NCI-H510A (cell line): ENCODE measurements around the gene DSG1.
"Not testable (repeated sequence)": the region's sequence is repeated elsewhere in the genome, so short reads cannot be mapped to it uniquely, and the experiment has no call there.

Source experiments
- DNase-seq: peaks from one replicate; lab custom pipeline; 2025; lab: John Stamatoyannopoulos, UW

Gene DSG1

GRCh38 chr18:31343454-31343853 is 25.5 kb downstream of the DSG1 start:
- no peak for DNase-seq

DNA sequence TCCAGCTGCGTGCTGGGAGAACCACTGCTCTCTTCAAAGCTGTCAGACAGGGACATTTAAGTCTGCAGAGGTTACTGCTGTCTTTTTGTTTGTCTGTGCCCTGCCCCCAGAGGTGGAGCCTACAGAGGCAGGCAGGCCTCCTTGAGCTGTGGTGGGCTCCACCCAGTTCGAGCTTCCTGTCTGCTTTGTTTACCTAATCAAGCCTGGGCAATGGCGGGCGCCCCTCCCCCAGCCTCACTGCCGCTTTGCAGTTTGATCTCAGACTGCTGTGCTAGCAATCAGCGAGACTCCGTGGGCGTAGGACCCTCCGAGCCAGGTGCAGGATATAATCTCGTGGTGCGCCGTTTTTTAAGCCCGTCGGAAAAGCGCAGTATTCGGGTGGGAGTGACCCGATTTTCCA is 35.4 kb downstream of the DSG1 start:
- not testable (repeated sequence) for DNase-seq

GRCh38 chr18:31354990-31355389 is 37.0 kb downstream of the DSG1 start:
- DNase-seq = no peak

DNA sequence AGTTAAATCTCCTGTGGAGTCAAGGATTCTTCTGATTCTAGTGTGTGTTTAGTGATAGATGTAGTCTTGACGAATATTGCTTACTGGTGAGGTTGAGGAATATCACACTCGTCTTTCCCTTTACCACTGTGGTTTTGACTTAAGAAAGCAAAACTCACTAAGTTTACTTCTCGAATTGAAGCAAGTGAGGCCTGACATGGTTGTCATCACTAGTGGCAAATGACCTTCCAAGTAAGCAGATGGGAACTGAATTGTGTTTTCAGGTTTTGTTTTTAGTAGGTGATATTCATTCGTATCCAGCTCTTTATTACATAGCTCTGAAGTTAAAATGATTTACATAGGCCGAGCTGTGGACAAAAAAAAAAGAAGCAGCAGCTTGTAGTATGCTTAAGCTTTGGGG is 38.1 kb downstream of the DSG1 start:
- DNase-seq = no peak

DNA sequence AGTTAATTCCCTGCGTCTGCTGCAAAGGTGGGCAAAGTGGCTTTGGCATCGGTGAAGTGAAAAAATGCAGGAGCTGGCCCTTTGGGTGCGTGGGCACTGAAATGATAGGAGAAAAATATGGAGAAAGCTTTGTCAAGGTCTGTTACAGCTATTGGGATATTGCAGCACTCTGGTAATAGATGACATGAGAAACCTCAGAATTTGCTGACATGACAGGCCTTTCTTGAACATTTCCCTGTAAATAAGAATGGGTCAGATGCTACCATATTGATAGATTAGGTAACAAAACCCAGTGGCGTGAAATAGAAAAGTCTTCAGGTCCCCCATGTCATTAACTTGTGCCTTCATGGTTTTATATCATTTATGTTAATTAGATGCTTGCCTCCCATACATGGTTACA is 46.2 kb downstream of the DSG1 start:
- DNase-seq = no peak

GRCh38 chr18:31369478-31369877 is 51.5 kb downstream of the DSG1 start:
- no peak for DNase-seq

- no peak for DNase-seq
These were observed 54.0 kb downstream of the DSG1 start for GRCh38 chr18:31371989-31372388.

GRCh38 chr18:31373641-31374040 is 55.7 kb downstream of the DSG1 start:
- DNase-seq = peak; percentile 28

GRCh38 chr18:31376477-31376876 is 58.5 kb downstream of the DSG1 start, which contains the start of gene DSG4:
DSG4 (plus strand) TSS chr18:31376777; CDS start chr18:31376912, 135 bp downstream.
- DNase-seq = no peak

- no peak for DNase-seq
These were observed 63.0 kb downstream of the DSG1 start for GRCh38 chr18:31380912-31381311.

DNA sequence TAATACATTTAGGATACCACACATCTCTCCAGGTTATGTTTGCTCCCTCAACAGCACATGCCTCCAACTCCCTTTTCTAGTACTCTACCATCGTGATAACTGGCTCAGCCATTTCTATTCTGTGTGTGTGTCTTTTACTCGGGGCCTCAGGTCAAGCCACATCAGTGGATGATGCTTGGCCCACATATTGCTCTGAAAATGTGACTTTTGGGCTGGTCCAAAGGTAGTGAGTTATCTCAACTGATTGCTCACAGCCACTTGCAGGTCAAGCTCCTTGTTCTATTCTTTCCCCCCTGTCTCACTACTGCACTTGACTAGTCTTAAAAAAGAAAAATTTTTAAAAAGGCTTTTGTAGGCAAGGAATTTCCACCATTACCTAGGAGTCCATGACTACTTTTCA is 64.1 kb downstream of the DSG1 start:
- no peak for DNase-seq

DNA sequence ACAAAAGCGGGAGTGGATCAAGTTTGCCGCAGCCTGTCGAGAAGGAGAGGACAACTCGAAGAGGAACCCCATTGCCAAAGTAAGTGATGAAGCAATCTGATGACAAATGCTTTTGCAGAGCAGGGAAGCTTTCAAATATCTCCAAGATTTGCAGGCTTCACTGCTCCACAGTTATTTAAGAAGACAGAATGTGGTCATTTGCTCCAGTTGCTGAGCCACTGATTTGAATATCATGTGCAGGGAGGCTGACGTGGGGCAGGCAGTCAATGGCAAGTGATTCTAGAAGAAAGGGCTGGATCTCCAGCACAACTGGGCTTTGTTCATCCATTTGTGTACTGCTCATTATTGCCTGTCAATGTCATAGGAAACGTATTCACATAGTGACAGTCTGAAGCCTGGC is 68.8 kb downstream of the DSG1 start:
- no peak for DNase-seq

GRCh38 chr18:31393286-31393685 is 75.3 kb downstream of the DSG1 start:
- no peak for DNase-seq

- DNase-seq = no peak
These were observed 79.0 kb downstream of the DSG1 start for GRCh38 chr18:31396796-31397612.

- DNase-seq = no peak
These were observed 80.2 kb downstream of the DSG1 start for GRCh38 chr18:31398191-31398590.

DNA sequence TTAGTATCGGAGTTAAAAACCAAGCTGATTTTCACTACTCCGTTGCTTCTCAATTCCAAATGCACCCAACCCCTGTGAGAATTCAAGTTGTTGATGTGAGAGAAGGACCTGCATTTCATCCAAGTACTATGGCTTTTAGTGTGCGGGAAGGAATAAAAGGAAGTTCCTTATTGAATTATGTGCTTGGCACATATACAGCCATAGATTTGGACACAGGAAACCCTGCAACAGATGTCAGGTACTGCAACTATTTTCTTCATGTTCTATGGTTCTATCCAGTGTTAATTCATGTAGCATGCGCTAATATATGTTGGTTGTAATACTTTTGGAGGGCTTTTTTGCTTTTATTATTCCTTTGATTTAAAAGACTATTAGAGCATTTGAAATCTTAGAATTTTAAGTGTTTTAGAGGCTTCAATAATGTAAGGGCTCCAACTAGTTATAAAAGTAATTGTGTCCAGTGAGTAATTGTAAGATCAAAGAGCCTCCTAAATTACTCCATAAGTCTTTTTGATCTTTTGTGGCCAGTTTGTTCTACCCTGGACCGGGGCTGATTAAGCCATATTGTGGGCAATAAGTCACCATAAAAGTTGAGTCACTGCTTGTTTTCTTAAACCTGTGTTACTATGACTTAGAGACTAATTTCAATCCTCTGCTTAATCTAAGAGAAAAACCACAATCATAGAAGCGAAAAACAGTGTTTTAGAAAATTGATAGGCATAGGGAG is 81.5 kb downstream of the DSG1 start:
- DNase-seq = no peak

DNA sequence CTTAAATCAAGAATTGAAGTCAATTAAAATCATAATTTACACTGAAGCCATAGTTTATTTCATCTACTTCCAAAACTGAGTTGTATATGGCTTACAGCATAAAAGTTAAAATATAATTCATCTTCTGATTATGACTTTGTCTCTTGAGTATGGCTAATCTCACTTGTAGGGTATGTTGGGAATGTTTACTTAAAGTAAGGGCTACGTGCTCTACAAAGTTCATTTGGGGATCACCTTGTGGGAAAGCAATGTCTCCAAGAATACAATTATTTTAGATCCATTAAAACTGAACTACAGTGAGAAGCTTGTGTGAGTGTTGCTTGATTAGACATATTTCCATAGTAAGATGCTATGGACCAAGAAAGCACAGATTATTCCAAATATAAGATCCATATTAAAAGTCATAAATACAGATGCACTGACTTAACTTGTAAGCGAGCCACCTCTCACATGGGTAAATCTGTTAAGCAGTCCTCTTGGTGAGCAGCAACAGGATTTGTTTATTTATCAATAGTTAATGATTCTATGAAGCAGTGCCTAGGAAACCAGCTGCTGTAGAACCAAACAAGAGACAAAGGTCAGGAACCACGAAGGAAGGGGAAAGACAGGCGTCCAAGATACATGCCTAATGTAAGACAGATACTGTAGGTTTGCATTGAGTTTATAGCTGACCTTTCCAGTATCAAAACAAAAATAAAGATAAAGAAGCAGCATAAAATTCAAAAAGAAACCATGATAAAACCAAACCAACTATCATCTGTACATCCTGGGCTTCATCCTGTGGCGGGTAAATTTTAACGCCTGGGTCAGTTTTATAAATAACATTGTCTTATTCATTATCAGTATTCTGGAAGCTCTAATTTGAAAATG is 83.4 kb downstream of the DSG1 start:
- DNase-seq = no peak

- DNase-seq = no peak
These were observed 84.0 kb downstream of the DSG1 start for GRCh38 chr18:31402026-31402373.

DNA sequence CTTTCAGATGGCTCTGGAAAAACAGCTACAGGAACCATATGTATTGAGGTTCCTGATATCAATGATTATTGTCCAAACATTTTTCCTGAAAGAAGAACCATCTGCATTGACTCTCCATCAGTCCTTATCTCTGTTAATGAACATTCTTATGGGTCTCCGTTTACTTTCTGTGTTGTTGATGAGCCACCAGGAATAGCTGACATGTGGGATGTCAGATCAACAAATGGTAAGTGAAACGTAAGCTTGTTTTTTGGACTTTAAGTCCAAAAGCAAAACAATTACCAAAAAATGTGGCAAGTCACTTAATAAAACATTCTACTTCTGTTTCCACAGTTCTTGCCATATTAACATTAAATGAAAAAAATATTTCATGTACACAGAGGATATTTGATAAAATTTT is 85.4 kb downstream of the DSG1 start:
- no peak for DNase-seq
